SH-SY5Y (cell line): Measurements from ENCODE around the gene HTR2A.

Source experiments
- GATA2 ChIP-seq: IDR thresholded peaks from 2 replicates; pipeline ENCODE4 v1.6.1; 2011; ENCODE audit warnings: mild to moderate bottlenecking, low read depth, low read length
- GATA3 ChIP-seq: IDR thresholded peaks from 2 replicates; pipeline ENCODE4 v1.6.1; 2011; ENCODE audit warnings: low read depth, mild to moderate bottlenecking, low read length, moderate library complexity

GRCh38 chr13:46894568-46894967 is 2.3 kb downstream of the HTR2A start:
- TF ChIP-seq GATA3 (no peak), GATA2 (no peak)
